HFF-Myc (cell line): Measurements from ENCODE around the gene AFMID.

Source experiments
- DNase-seq: peaks from one replicate; pipeline ENCODE4 v3.0.0-alpha.2; 2011; ENCODE audit warnings: low read depth; ENCODE audit errors: extremely low read depth
- H3K4me3 ChIP-seq: replicated peaks from 2 replicates; pipeline ENCODE4 v1.5.1; 2011; ENCODE audit warnings: low read depth, mild to moderate bottlenecking, control low read depth, low read length
- TF ChIP-seq, protein P1 (sequence below): IDR thresholded peaks from 2 replicates; pipeline ENCODE4 v1.5.1; 2012; ENCODE audit warnings: mild to moderate bottlenecking, low read depth, low read length, control low read depth; ENCODE audit errors: missing control alignments

The AFMID gene

GRCh38 chr17:78235885-78236284 is 48.7 kb downstream of the AFMID start:
- no peak for DNase-seq
- H3K4me3 ChIP-seq: no peak overlapping the region
- TF ChIP-seq, protein P1, sequence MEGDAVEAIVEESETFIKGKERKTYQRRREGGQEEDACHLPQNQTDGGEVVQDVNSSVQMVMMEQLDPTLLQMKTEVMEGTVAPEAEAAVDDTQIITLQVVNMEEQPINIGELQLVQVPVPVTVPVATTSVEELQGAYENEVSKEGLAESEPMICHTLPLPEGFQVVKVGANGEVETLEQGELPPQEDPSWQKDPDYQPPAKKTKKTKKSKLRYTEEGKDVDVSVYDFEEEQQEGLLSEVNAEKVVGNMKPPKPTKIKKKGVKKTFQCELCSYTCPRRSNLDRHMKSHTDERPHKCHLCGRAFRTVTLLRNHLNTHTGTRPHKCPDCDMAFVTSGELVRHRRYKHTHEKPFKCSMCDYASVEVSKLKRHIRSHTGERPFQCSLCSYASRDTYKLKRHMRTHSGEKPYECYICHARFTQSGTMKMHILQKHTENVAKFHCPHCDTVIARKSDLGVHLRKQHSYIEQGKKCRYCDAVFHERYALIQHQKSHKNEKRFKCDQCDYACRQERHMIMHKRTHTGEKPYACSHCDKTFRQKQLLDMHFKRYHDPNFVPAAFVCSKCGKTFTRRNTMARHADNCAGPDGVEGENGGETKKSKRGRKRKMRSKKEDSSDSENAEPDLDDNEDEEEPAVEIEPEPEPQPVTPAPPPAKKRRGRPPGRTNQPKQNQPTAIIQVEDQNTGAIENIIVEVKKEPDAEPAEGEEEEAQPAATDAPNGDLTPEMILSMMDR: no peak

DNA sequence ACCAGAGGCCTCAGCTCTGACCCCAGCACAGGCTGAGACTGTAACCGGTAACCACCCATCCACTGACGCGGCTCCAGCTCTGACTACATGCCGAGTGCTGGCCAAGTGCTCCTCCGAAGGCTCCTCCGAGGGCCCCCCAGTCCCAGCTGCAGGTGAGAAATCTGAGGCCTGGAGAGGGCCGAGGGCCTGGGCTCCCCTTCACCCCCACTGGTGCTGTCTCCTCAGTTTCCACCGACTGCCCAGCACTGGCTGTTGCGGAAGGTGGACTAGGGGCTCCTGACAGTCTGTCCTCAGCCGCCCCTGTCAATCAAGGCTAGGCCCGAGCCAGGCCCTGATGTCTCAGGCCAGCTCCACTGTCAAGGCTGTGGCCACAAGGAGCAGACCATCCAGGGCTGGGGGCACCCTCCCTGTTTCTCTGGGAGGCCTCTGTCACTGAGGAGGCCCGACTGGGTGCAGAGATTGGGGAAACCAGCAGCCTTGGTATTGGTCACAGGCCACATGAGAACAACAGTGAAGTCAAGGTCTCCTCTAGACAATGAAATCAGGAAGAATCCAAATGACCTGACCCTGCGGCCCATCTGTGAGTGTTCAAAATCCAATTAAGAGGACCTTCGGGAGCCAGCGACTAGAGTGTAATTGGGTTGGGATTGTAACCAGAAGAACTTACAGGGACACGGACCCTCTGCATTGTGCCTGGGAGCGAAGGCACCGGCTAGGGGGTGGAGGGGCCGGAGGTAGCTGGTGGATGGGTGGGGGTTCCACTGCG is 49.4 kb downstream of the AFMID start:
- TF ChIP-seq, protein P1: no peak
- no peak for DNase-seq
- no peak overlapping the region for H3K4me3 ChIP-seq

GRCh38 chr17:78237401-78238012 is 50.3 kb downstream of the AFMID start:
- TF ChIP-seq, protein P1: no peak
- H3K4me3 ChIP-seq: no peak overlapping the region
- DNase-seq: no peak

DNA sequence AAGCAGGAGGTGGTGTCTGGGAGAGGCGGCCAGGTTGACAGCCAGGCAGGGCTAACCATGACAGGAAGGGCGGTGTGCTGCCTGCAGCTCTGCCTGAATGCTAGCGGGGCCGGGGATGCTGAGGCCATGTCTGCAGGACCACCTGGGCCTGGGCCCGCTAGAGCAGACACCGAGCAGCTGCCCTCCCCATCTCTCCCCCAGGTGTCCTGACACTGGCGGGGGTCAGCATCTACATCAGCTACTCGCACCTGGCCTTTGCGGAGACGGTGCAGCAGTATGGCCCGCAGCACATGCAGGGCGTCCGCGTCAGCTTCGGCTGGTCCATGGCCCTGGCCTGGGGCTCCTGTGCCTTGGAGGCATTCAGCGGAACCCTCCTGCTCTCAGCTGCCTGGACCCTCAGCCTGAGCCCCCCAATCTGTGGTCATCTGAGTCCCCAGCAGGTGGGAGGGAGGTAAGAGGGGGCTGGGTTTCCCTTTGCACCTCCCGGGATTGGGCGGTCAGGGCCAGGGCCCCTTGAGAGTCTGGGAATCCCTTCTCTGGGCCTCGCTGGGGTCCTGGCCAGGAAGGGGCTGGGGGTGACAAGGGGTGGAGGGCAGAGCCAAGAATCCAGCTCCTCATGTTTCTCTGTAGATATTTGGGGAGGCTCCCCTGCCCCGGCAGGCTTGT is 51.8 kb downstream of the AFMID start:
- DNase-seq: no peak

DNA sequence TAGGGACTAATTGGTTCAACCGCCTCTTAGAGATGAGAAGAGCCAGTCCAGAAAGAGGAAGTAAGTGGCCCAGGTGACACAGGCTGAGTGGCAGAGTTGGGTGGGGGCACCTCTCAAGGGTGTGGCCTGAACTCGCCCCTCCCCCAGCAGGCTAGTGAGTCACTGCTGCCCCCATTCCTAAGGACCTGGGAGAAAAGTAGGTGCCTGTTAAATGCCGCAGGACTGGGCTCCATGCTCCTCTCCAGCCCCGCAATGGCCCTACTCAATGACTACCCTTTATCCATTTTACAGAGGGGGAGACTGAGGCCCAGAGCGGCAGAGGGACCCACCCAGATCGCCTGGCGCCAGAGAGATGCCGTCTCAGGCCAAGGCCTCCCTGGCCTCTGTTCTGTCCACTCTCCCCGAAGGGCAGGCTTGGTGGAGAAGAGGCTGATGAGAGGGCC is 52.3 kb downstream of the AFMID start:
- H3K4me3 ChIP-seq: no peak overlapping the region
- TF ChIP-seq, protein P1: no peak
- DNase-seq: no peak

More for the DNA sequence above, 51.8 kb downstream of the AFMID start:
- TF ChIP-seq, protein P1: no peak
- no peak overlapping the region for H3K4me3 ChIP-seq

- DNase-seq: no peak
- H3K4me3 ChIP-seq: no peak overlapping the region
Observed at GRCh38 chr17:78240012-78240655, 53.0 kb downstream of the AFMID start.

More at GRCh38 chr17:78240012-78240655, 53.0 kb downstream of the AFMID start:
- TF ChIP-seq, protein P1: no peak
